CD4-positive, alpha-beta T cell treated with Interleukin-10 for 1 hour (primary cell): Measurements from ENCODE around the gene SCFD1.

Experiments used
- DNase-seq: peaks from one replicate; pipeline ENCODE4 v3.0.0-alpha.2; 2020

SCFD1 gene

DNA sequence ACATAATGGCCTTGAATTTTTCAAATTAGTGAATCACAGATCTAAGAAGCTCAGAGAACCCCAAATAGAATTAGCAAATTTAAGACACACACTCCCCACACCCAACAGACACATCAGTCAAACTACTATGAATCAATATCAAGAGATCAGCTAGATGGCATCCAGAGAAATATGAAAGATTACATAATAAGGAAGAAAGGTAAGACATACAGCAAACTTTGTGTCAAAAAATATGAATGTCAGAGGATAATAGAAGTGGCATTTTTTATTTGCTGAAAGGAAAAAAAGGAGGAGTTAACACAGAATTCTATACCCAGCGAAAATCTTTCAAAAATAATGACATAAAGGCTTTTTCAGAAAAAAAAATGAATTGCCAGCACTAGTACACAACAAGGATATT is 141.8 kb downstream of the SCFD1 start:
- DNase-seq = no peak

DNA sequence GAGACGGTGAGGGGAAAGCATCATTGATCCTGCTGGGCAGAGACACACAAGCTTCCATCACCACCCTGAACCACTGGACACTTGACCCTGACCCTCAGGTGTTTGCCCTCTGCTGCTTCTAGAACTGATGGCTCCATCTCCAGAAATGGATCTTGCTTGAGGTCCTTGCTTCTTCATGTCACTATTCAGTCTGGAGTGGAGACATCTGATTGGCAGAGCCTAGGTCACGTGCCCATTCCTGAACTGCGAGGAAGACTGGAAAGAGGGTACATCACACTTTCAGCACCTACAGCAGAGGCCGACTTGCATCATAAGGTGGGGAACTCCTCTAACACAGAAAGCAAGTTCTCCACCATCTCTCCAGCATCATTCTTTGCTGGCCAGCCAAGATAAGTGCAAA is 145.5 kb downstream of the SCFD1 start:
- DNase-seq = no peak

DNA sequence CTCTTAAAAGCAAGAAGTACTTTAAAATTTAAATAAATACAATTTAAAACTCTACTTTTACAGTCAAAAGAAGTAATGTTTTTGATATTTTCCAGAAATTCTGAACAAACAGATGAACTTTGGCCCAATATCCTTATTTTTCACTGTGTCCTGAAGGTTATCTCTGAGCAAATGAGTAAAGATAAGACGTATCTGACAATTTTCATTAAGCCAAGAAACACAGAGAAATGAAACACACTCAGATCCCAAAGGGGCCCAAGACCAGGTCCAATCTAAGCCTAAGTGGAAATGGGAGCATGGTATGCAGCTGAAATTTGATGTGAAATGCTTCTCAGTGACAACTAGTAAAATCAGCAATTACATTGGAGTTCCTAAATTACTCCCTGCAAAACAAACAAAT is 146.7 kb downstream of the SCFD1 start:
- no peak for DNase-seq

DNA sequence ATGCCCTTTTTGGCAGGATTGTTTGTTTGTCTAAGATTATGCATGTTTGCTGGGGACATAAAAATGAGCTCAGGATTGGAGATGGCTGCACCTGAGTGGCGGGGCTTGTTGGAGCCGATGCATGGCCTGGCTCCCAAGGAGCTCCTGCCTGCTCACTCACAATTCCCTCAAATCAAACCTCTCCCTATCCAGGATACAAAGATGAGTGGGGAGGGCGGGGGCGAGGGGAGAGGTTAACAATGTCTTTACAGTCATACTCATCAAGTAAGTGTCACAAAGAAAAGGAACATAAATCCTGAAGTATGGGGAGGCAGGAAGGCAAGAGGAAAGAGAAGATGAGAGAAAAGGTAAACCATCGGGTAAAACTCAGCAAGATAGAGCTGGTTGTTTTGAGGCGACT is 148.3 kb downstream of the SCFD1 start:
- DNase-seq = no peak

DNA sequence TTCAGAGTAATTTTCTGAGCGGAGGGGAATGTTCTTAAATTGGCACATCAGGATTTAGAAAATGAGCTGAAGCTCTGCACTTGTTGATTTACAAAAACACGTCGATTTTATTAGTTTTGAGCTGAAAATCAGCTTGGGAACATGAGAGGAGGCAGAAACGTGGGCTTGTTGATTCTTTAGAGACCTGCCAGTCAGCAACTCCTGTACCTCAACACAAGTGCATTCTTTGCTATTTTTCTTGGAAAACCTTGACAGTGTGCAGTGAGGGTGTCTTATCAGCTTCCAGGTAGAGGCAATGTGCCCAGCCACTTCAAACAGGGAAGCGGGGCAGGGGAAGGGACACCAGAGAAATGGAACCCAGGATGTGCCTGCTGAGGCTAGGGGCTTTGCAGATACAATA is 149.5 kb downstream of the SCFD1 start:
- DNase-seq = no peak

DNA sequence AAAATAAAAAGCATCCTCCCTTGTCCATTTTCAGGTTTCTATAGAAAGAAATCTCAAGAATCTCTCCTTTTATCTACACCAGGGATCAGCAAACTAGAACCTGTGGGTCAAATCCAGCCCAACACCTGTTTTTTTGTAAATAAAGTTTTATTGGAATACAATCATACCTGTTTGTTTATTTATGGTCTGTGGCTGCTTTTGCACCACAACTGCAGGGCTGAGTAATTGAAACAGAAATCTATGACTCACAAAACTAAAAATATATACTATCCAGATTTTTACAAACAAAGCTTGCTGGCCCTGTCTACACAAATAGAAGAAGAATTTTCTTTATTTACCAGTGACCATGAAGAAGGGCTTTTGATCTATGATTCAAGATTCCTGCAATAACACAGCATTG is 157.1 kb downstream of the SCFD1 start:
- DNase-seq = no peak
